Neural progenitor cell (in vitro differentiated cells): Measurements from ENCODE around the gene EOGT. TPM values are rescaled to one million over a fixed set of nuclear protein-coding genes. Genes with fewer than 3 reads are reported as not detected.
A peak's percentile ranks its signal among the peaks of the same experiment; 100 is the strongest.

ENCODE experiments used
- DNase-seq: peaks from one replicate; pipeline ENCODE4 v3.0.0-alpha.2; 2016; ENCODE audit warnings: low spot score
- H2AFZ ChIP-seq: fragments of 200-600 bp; sonication (generic); replicated peaks from 2 replicates; pipeline ENCODE4 v1.6.1; 2016; ENCODE audit warnings: antibody characterized with exemption
- H3F3A ChIP-seq: fragments of 200-600 bp; sonication (generic); 2 replicates; pipeline ENCODE4 v1.6.1; 2016; ENCODE audit warnings: antibody characterized with exemption, low read depth
- H3K27ac ChIP-seq: fragments of 200-600 bp; sonication (generic); 2 replicates; pipeline ENCODE4 v1.5.1; 2016; ENCODE audit warnings: mild to moderate bottlenecking
- H3K27me3 ChIP-seq: fragments of 200-600 bp; sonication (generic); 2 replicates; pipeline ENCODE4 v1.6.1; 2016; ENCODE audit warnings: mild to moderate bottlenecking, moderate library complexity
- H3K36me3 ChIP-seq: fragments of 200-600 bp; sonication (generic); 2 replicates; pipeline ENCODE4 v1.5.1; 2016
- H3K4me1 ChIP-seq: fragments of 200-600 bp; sonication (generic); 2 replicates; pipeline ENCODE4 v1.6.1; 2016; ENCODE audit warnings: mixed run types
- H3K4me2 ChIP-seq: fragments of 200-600 bp; sonication (generic); 2 replicates; pipeline ENCODE4 v1.6.1; 2016
- H3K4me3 ChIP-seq: fragments of 200-600 bp; sonication (generic); 2 replicates; pipeline ENCODE4 v1.5.1; 2016
- H3K79me2 ChIP-seq: fragments of 200-600 bp; sonication (generic); 2 replicates; pipeline ENCODE4 v1.6.1; 2016; ENCODE audit warnings: low read depth
- H3K9ac ChIP-seq: fragments of 200-600 bp; sonication (generic); 2 replicates; pipeline ENCODE4 v1.6.1; 2016
- H3K9me3 ChIP-seq: fragments of 200-600 bp; sonication (generic); 2 replicates; pipeline ENCODE4 v1.5.1; 2016; ENCODE audit warnings: low read depth
- H4K20me1 ChIP-seq: fragments of 200-600 bp; sonication (generic); 2 replicates; pipeline ENCODE4 v1.6.1; 2016; ENCODE audit warnings: low read depth
- H3K27ac Mint-ChIP-seq: 3 replicates; pipeline ENCODE4 v1.8.0; 2021; ENCODE audit warnings: mixed read lengths
- H3K27me3 Mint-ChIP-seq: 2 replicates; pipeline ENCODE4 v1.8.0; 2022; ENCODE audit warnings: low read depth, mild to moderate bottlenecking, inconsistent platforms, moderate library complexity, mixed read lengths; ENCODE audit not compliant: insufficient read depth
- H3K36me3 Mint-ChIP-seq: 3 replicates; pipeline ENCODE4 v1.8.0; 2021; ENCODE audit warnings: mixed read lengths
- H3K4me1 Mint-ChIP-seq: 3 replicates; pipeline ENCODE4 v1.8.0; 2021; ENCODE audit warnings: mixed read lengths
- H3K4me3 Mint-ChIP-seq: 3 replicates; pipeline ENCODE4 v1.8.0; 2021; ENCODE audit warnings: mild to moderate bottlenecking, moderate library complexity, mixed read lengths
- H3K9me3 Mint-ChIP-seq: 3 replicates; pipeline ENCODE4 v1.8.0; 2020; ENCODE audit warnings: mixed read lengths
- CTCF ChIP-seq: fragments of 200-600 bp; sonication (generic); IDR thresholded peaks from 2 replicates; pipeline ENCODE4 v1.5.1; 2017; ENCODE audit warnings: antibody characterized with exemption, mild to moderate bottlenecking
- EZH2 ChIP-seq: fragments of 200-600 bp; sonication (generic); IDR thresholded peaks from 2 replicates; pipeline ENCODE4 v1.6.1; 2017; ENCODE audit warnings: antibody characterized with exemption, mild to moderate bottlenecking, moderate library complexity
- EZH2phosphoT487 ChIP-seq: fragments of 200-600 bp; sonication (generic); IDR thresholded peaks from 2 replicates; pipeline ENCODE4 v1.6.1; 2017; ENCODE audit warnings: antibody characterized with exemption
- total RNA-seq: library from RNA; depleted of rRNA; stranded (reverse); fragments of >200 nt; gene quantifications from 2 replicates; pipeline ENCODE4 v1.2.3, GENCODE V29; 2015; ENCODE audit warnings: low replicate concordance

The EOGT gene
- total RNA-seq, 1 donor from 2014 or later, result 2.5 TPM

- H3K4me3 ChIP-seq, result no peak overlapping the region
- TF ChIP-seq EZH2, result no peak
- no peak for TF ChIP-seq EZH2phosphoT487
- TF ChIP-seq CTCF, result no peak
- no peaks in the 10 kb centered on the region for H3F3A ChIP-seq
- peaks cover 2% of the 10 kb centered on the region for H3K27me3 Mint-ChIP-seq
- H3K9me3 ChIP-seq, result no peaks in the 10 kb centered on the region
- no peak overlapping the region for H3K9ac ChIP-seq
- no peaks in the 10 kb centered on the region for H3K27me3 ChIP-seq
- no peaks in the 10 kb centered on the region for H3K4me1 ChIP-seq
- no peaks in the 10 kb centered on the region for H3K79me2 ChIP-seq
- peaks cover 5% of the 10 kb centered on the region for H3K36me3 Mint-ChIP-seq
- H4K20me1 ChIP-seq, result no peaks in the 10 kb centered on the region
- H3K4me3 Mint-ChIP-seq, result no peak overlapping the region
- no peak overlapping the region for H3K4me2 ChIP-seq
- no peak overlapping the region for H2AFZ ChIP-seq
- no peak overlapping the region for H3K27ac ChIP-seq
- H3K36me3 ChIP-seq, result no peaks in the 10 kb centered on the region
- no peaks in the 10 kb centered on the region for H3K4me1 Mint-ChIP-seq
- H3K27ac Mint-ChIP-seq, result no peak overlapping the region
- H3K9me3 Mint-ChIP-seq, result no peaks in the 10 kb centered on the region
- DNase-seq, result no peak
Measured at GRCh38 chr3:68999605-69000004, 13.9 kb downstream of the EOGT start.

- H3F3A ChIP-seq, result no peaks in the 10 kb centered on the region
- no peaks in the 10 kb centered on the region for H3K4me1 Mint-ChIP-seq
- H3K27ac Mint-ChIP-seq, result no peak overlapping the region
- no peak for DNase-seq
- no peak overlapping the region for H3K4me3 Mint-ChIP-seq
- no peaks in the 10 kb centered on the region for H3K4me1 ChIP-seq
- H3K36me3 ChIP-seq, result no peaks in the 10 kb centered on the region
- H3K27me3 ChIP-seq, result no peaks in the 10 kb centered on the region
- peaks cover 5% of the 10 kb centered on the region for H3K36me3 Mint-ChIP-seq
- H2AFZ ChIP-seq, result no peak overlapping the region
- no peak overlapping the region for H3K9ac ChIP-seq
- H3K4me3 ChIP-seq, result no peak overlapping the region
- H3K27ac ChIP-seq, result no peak overlapping the region
- H3K9me3 Mint-ChIP-seq, result no peaks in the 10 kb centered on the region
- H3K4me2 ChIP-seq, result no peak overlapping the region
- H3K27me3 Mint-ChIP-seq, result peaks cover 2% of the 10 kb centered on the region
- no peaks in the 10 kb centered on the region for H4K20me1 ChIP-seq
- H3K9me3 ChIP-seq, result no peaks in the 10 kb centered on the region
- TF ChIP-seq EZH2phosphoT487, result no peak
- no peak for TF ChIP-seq CTCF
- TF ChIP-seq EZH2, result no peak
- no peaks in the 10 kb centered on the region for H3K79me2 ChIP-seq
Measured at GRCh38 chr3:68999158-68999557, 14.3 kb downstream of the EOGT start.

- DNase-seq, result no peak
- Histone ChIP-seq H3K9ac (no peak overlapping the region), H3K79me2 (no peaks in the 10 kb centered on the region), H3K27ac (no peak overlapping the region), H3F3A (no peaks in the 10 kb centered on the region), H3K27me3 (no peaks in the 10 kb centered on the region), H3K9me3 (no peaks in the 10 kb centered on the region), H3K36me3 (no peaks in the 10 kb centered on the region), H3K4me2 (no peak overlapping the region), H2AFZ (no peak overlapping the region), H3K4me3 (no peak overlapping the region), H4K20me1 (no peaks in the 10 kb centered on the region), H3K4me1 (no peaks in the 10 kb centered on the region)
- Mint-ChIP-seq H3K36me3 (peaks cover 12% of the 10 kb centered on the region), H3K9me3 (peaks cover 4% of the 10 kb centered on the region), H3K27ac (no peak overlapping the region), H3K4me1 (no peaks in the 10 kb centered on the region), H3K4me3 (no peak overlapping the region), H3K27me3 (peaks cover 2% of the 10 kb centered on the region)
- TF ChIP-seq EZH2phosphoT487, result no peak
- peak; percentile 3 for TF ChIP-seq CTCF
Measured at GRCh38 chr3:68997887-68998286, 15.6 kb downstream of the EOGT start.
